CD4-positive, alpha-beta T cell treated with Interleukin-1 beta for 1 hour (primary cell): ENCODE measurements around the gene ITGAV.
A peak's percentile ranks its signal among the peaks of the same experiment; 100 is the strongest.

Experiments
- DNase-seq, 2 donors: peaks; one replicate each; pipeline ENCODE4 v3.0.0-alpha.2; 2020 to 2022

ITGAV gene

DNA sequence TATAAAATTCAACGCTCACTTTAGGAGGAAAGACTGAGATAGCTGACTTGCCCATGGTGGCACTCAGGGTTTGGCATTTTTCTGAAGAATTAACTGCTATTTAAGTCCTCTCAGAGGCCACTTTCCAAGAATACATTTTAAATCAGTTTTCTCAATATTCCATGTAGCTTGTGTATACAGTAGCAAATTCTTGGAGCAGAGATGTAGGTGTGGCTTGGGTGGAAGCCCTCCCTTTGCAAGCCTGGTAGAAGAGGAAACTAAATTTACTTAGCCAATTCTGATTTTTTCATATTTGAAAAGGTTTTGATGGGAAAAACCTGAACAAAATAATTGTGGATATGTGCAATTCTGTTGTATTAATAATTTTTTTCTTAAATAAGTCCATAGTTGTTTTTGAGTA is 14.0 kb upstream of the ITGAV start:
- no peak for DNase-seq

DNA sequence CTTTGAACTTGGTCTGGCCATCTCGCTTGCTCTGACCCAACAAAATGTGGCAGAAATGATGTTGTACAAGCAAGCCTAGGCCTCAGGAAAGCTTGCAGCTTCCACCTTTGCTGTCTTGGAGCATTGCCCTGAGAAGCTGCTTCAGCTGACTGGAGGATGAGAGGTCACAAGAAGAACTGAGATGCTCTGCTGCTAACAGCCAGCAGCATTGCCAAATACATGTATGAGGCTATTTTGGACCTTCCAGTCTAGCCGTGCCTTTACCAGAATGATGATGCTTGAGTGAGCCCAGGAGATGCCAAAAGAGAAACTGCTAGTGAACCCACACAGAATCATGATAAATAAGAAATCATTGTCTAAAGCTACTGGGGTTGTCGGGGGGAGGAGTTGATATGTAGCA is 13.2 kb upstream of the ITGAV start:
- no peak for DNase-seq

DNA sequence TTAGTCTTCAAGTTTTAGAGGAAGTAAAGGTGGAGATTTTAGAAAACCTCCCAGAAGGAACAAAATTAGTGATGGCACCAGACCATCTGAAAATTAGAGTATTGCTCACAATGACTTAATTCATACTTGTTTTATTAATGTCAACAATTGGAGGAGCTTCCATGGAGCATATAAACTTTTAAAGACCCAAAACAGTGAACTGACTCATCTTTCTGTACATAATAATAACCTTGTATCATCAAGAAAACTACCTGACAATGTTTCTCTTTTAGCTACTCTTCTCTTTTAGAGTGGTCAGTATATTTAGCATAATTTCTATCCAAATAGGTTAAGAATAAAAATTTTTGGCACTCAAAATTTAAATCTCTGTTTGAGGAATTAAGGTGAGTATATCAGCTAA is 7.2 kb upstream of the ITGAV start:
- no peak for DNase-seq

DNA sequence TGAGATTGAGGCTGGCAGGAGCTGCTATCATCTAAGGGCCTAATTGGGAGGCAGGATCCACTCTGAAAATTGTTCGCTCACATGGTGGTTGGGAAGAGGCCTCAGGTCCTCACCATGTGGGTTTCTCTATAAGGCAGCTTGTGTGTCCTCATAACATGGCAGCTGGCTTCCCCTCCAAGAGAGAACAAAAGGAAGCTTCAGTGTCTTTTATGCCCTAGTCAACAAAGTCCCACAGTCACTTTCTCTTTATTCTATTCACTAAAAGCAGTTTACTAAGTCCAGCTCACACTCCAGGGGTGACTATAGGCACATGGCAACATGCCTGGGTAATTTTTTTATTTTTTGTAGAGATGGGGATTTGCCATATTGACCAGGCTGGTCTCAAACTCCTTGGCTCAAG is 5.8 kb upstream of the ITGAV start:
- no peak for DNase-seq

DNA sequence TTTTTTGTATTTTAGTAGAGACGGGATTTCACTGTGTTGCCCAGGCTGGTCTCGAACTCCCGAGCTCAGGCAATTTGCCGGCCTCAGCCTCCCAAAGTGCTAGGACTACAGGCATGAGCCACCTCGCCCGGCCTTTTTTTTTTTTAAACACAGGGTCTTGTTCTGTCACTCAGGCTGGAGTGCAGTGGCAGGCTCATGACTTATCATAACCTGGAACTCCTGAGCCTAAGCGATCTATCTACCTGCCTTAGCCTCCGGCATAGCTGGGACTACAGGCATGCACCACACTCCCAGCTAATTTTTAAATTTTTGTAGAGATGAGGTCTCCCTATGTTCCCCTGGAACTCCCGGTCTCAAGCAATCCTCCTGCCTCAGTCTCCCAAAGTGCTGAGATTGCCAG is 1.4 kb upstream of the ITGAV start:
- DNase-seq = no peak

DNA sequence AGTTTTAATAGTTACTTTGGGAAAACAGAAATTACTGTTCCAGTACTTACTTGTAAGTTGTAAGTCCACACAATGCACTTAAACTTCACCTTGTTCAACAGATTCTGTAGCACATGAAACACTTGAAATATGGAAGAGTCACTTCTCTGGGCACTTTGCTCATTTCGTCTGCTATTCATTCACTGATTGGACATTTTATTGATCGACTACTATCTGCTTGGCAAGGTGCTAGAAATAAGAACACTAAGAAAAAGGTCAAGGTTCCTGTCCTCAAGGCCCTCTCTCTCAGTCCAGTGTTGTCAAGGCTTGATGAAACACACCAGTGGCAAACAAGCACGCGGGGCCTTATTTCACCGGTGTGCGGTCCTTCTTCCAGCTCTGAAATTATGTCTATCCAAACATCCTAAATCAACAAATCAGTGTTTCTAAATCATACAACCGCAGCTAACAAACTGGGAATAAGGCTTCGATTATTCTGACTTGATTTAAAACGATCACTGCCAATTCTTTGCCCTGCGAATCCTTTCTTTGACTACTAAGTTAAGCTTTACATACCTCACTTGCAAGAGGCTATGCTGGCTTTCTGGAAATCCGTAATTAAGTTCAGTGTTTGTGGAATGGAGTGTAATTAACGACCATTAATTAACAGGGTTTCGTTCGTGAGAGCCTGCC is 780 bp upstream of the ITGAV start:
- no peak for DNase-seq

DNA sequence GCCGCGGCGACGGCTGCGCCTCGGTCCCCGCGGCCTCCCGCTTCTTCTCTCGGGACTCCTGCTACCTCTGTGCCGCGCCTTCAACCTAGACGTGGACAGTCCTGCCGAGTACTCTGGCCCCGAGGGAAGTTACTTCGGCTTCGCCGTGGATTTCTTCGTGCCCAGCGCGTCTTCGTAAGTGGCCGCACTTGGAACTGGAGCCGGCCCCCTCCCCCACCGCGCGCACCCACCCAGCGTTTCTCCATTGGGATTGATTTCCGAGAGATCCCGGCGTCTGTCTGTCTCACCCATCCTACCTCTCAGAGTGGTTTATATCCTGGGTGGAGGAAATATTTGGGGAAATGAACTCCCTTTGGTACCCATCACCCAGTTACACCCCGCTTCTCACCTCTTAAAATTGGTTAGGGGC is 498 bp downstream of the ITGAV start:
- no peak for DNase-seq

DNA sequence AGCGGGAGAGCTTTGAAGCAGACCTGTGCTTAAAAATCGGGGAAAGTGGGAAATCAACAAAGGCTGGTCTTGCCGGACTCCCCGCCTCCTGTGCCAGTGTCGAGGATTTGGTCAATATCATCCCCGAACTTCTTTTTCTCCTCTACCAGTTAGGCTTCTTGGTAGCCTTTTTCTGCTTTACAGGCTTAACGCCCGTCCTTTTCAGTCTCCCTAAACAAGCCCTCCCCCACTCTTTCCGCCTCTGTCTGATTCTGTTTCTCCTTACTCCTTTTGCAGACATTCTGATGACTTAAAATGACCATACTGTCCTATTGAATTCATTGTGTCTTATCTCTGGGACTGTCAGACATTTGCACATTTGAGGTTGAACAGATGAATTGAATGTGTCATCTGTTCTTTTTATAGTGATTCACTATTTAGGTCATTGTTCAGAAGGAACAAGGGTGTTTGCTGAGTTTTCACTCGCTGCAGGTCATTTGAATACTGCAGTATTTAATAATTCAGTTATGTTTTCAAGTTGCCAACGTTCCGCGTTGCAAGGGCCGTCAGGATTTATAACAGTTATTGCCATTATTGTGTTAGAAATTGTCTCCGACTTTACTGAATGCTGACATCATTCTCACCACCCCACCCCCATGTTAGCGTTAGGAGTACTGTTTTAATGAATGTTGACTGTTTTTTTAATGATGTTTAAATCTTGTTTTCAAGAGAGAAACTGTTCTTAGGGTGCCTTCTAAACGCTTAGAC is 1.1 kb downstream of the ITGAV start:
- peak in 1 of 2 donors; percentile 16 for DNase-seq

DNA sequence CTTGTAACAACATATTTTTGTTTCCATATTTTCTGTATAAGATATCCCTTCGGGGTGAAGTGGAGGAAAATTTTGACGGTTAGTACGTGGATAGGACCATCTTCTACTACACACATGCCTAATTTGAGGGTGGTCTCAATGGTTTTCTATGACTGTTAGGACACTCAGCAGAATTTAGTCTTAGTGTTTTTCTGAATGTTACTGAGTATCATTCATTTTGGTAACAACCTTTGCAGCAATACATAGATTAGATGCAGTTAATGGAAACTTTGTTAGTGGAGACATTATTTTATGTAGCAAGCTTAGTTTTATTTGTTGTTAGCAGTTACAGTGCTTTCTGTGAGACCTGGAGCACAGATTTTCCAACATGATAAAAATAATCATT is 1.6 kb downstream of the ITGAV start:
- DNase-seq = no peak

DNA sequence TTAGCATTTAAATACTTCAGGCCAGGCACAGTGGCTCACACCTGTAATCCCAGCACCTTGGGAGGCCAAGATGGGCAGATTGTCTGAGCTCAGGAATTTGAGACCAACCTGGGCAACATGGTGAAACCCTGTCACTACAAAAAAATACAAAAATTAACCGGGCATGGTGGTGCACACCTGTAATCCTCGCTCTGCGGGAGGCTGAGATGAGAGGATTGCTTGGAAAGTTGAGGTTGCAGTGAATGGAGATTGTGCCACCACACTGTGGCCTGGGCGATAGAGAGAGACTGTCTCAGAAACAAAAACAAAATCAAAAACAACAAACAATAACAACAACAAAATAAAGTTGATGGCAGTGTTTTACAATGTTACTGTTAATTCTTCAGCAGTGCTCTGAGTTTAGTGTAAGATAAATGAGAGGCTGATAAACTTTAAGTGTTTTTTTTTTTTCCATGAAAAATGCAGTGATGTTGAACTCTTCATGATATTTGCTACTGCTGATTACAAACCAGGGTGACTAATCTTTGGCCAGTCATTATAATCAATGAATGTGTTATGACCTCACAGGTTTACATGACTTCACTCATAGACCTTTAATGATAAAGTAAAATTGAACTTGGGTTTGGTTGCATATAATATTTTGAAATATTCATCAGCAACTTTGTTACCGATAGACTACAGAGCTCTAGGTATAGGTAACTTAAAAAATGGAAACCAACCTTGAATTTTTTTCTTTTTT is 2.5 kb downstream of the ITGAV start:
- DNase-seq = no peak

DNA sequence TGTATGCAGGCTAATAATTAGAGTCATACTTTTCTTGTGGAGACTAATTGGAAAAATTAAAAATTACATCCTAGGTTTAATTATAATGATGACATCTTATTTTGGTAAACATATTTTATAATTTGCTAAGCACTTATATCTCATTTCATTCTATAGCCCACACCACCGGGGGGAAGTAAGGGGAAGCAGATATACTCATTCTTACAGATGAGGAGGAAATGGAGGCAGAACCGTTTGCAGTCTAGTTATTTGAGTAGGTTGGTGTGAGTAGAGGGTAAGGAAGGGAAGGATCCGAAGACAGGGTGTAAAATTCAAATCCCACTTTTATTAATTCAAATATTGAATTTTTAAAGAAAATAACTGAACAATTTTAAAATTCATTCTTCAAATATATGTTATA is 3.7 kb downstream of the ITGAV start:
- DNase-seq = no peak

DNA sequence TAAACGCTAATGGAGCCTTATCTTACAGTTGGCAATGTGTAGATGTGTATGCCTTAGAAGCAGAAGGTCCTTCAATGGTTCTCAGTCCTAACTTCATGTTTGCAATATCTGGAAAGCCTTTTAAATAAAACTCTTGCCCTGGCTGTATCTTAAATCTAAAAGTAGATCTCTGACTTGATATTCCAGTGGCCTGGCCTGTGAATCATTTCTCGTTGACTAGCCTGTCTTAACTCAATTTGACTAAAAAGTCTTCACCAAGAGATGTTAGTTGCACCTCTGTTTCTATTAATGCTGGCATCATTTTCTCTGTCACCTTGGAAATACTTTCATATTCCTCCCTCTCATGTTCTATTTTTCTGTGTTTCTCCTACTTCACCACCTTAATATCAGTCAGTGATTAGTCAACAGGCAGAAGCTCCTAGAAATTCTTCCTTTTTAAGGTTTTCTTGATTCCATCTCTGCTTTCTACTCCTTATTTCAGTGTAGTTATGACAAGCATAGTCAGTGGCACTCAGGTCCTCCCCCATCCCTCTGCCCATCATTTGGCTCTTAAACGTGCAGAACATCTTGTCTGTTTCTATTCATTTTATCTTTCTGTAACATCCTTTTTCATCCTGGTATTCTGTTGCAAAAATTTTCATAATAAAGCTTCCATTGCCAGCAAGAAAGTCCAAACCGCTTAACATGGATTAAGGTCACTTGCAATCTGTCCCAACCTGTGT is 4.3 kb downstream of the ITGAV start:
- DNase-seq = no peak

DNA sequence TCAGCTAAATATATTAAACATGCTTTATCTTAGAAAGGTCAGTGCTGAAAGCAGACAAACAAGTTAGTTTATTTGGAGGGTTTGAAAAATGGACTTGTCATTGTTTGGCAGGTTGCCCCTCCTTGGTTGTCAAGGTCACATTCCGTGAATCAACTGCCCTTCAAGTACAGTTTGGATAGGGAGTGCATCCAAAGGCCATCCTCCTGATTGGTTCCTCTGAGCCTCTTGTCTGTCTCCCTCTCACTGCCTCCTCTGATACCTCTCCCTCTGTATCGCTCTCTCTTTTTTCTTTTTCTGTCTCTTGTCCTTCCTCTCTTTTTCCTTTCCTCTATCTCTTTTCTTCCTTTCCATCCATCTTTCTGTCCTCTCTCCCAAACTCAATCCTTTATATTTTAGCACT is 5.4 kb downstream of the ITGAV start:
- no peak for DNase-seq

DNA sequence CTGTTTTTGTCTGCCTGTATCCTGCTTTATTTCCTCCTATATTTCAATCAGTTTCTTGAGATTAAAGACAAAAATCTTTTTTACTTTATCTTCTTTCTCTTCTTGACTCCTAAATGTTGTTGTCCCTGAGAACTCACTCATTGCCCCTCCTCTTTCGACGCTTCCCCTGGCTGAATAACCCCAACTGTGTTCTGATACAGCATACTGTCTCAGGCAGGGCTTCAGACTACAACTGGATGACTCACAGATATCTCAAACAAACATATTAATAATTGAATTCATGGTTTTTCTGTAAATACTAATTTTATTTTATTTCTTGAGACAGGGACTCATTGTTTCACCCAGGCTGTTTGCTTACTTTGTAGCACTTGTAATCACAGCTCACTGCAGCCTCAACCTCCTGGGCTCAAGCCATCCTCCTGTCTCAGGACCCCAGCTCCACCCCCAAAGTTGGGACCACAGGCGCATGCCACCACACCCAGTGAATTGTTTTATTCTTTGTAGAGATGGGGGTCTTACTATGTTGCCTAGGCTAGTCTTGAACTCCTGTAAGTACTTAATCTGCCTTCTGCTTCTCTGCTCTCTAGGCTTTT is 9.4 kb downstream of the ITGAV start:
- no peak for DNase-seq

DNA sequence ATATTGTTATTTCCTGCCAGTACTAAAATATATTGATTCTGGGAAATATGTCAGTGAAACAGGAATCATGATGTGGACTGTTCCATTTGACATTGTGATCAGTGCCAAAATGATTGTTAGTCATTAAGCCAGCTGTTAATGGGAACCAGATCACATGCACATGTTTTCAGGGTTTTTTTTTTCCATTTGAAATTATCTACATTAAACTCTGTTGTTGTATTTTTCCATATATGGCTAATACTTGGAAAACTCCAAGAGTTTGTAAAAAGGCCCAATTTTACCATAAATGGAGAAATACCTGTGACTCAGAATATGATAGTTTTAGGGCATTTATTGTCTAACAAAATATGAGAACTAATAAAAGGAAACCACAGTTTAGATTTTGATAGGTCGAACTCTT is 13.4 kb downstream of the ITGAV start:
- DNase-seq = no peak

DNA sequence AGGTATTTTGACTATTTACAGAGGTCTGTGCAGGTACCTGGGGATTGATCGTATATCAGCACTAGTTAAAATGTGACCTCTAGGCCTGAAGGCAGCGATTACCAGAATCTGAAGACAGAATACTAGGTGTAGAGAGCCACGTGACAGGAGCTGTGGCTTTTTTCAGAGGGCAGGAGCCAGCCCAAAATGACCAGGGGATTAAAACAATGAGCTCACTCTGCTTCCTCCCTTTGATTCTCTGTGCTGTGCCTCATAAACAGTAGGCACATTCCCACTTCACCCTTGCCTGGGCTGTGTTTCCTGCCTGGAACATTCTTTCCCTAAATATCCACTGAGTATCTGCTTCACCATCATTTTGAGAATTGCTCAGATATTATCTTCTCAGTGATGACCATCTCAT is 15.2 kb downstream of the ITGAV start:
- no peak for DNase-seq

DNA sequence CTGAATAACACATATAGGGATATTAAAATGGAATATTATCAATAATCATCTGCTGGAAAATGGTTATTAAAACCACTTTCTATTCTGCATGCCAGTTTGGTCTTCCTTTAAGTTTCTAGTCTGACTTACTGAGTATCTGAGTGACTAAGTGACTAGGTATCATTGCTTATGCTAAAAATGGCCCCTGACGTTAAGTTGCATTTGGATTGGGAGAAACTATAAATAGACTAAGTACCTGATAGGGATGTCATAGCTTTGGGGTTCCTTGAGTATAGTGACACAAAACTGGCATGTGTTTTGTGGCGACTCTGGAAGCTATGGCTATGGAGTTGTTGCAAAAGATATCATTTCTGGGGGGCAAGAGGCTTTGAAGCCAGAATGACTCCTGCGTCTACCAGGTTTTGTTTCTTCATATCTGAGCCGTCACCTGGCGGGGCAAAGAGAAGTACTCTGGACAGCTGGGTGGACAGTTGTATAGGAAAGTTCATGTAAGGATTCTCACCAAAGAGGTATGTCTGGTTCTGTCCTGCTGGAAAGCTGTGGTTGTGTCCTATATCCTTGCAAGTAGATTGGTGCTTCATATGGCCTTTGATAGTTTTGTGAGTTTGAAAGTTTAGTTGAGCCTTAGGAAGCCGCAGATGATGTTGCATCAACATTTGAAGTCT is 17.9 kb downstream of the ITGAV start:
- no peak for DNase-seq

DNA sequence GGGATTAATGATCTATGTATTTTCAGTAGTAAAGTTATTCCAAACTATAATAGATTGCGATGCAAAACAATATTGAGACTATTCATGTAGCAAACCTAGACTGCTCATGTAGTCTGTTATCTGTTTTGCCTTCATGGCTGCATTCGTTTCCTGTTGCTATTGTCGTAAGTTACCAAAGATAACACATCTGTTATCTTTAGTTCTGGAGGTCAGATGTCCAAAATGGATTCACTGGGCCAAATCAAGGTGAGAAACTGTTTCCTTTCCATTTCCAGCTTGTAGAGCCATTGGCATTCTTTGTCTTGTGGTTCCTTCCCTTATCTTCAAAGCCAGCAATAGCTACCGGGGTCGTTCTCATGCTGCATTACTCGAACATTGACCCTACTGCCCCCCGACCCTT is 20.9 kb downstream of the ITGAV start:
- no peak for DNase-seq

DNA sequence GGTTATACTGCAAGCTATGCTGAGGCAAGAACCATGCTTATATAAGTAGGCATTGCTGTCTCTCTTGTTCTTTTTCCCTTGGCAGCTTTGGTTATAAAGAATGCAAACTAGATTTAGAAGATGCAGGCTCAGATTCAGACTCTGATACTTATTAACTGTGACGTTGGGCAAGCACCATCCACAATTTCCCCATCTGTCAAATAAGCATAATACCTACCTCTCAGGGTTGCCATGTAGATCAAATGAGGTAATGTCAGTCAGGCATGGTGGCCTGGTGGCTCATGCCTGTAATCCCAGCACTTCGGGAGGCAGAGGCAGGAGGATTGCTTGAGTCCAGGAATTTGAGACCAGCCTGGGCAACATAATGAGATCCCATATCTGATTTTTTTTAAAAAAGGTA is 21.7 kb downstream of the ITGAV start:
- no peak for DNase-seq

DNA sequence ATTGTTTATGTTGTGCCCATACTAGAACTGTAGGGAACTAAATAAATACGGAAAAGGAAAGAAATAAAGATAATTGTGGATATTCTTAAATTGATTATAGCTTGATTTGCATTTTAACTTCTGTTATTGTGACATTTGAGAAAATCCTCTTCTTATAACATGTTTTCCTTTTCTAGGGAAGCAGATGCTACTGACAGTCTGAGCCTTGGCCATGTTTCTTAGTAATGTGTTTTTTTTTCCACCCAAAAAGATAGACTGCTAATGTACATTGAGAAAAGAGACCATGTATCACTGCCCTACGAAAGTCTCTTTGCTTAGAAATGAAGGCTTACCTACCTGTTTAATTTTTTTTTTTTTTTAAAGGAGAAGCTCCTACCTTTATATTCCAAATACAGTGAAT is 22.2 kb downstream of the ITGAV start:
- no peak for DNase-seq

DNA sequence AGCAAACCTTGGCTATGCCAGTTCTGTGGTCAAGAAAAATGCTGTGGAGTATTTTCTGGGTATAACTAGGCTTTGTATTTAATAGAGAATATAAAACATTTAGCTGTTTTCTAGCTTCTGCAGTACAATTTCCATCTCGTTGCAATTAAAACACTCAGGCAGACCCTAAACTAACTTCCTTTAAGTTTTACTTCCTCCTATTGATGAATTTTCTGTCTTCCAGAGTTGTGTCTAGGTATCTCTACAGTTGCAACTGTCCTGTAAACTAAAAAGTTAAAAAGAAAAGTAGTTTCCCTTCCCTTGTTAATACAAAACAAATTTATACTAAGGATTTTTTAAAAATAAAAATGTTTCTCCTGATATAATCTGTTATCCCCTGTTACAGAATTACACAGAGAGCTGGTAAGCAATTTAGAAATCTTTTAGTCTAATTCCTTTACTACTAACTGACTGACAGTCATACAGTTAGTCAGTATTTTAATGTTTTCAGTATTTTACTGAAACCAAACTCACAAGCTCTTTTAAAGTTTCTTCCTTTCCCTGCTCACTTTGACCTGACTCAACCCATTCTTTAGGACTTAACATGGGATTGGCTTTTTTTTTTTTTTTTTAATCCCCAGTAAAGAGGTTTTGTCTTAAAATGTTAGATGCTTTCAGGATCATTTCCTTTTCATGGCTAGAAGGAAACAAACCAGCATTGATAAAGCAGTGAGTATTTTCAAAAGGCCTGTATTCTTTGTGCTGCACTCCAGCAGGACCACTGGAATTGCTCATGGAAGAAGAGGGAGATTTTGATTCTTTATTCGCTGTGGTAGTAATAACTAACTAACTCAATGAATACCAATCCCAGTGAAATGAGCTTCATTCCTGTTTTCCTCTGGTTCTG is 22.9 kb downstream of the ITGAV start:
- no peak for DNase-seq

DNA sequence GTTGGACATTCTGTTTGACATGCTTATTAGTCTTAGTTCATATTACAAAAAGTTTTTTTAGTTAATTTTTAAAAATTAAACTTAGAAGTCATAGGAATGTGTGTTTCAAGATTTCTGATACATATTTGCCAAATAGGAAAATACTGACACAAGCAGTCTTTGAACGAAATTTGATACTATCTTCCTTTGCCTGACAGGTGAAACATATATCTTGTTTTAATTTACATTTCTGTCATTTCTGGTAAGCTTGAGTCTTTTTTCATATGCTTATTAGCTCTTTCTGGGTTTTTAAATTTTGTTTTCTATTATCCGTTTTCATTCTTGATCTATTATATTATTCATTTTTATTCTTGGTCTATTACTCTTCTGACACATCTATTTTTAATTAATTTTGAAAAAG is 24.5 kb downstream of the ITGAV start:
- DNase-seq = no peak
